HepG2 (cell line): Measurements from ENCODE around the gene OAF. TPM values are rescaled to one million over a fixed set of nuclear protein-coding genes. Genes with fewer than 3 reads are reported as not detected.

ENCODE experiments used
- BCL6 ChIP-seq: IDR thresholded peaks from 2 replicates; pipeline ENCODE4 v1.6.1; 2016; ENCODE audit warnings: missing genetic modification reagents, missing compliant biosample characterization
- ELF4 ChIP-seq: sonication (generic); formaldehyde crosslinking; IDR thresholded peaks from 2 replicates; pipeline ENCODE4 v1.5.0; 2020; ENCODE audit warnings: missing genetic modification reagents, mild to moderate bottlenecking, moderate library complexity, borderline replicate concordance
- FOXA3 ChIP-seq: IDR thresholded peaks from 2 replicates; pipeline ENCODE4 v1.6.1; 2016; ENCODE audit warnings: missing genetic modification reagents, missing compliant biosample characterization
- HCFC1 ChIP-seq: fragments of 150-350 bp; IDR thresholded peaks from 2 replicates; pipeline ENCODE4 v1.6.1; 2014; ENCODE audit warnings: low read depth, low read length
- ISL2 ChIP-seq: sonication (generic); formaldehyde crosslinking; IDR thresholded peaks from 2 replicates; pipeline ENCODE4 v1.5.0; 2020; ENCODE audit warnings: missing genetic modification reagents
- MAFG ChIP-seq: sonication (generic); formaldehyde crosslinking; IDR thresholded peaks from 2 replicates; pipeline ENCODE4 v1.5.1; 2020; ENCODE audit warnings: mild to moderate bottlenecking, missing genetic modification reagents
- MXI1 ChIP-seq: IDR thresholded peaks from 3 replicates; pipeline ENCODE4 v1.6.1; 2012; ENCODE audit warnings: low read depth, low read length, inconsistent platforms, borderline replicate concordance
- NCOA2 ChIP-seq: sonication (generic); formaldehyde crosslinking; IDR thresholded peaks from 2 replicates; pipeline ENCODE4 v1.8.0; 2022; ENCODE audit warnings: inconsistent platforms
- PHF5A ChIP-seq: IDR thresholded peaks from one replicate; pipeline ENCODE4 v1.6.1; 2018; ENCODE audit warnings: low read depth, missing genetic modification reagents; ENCODE audit not compliant: unreplicated experiment
- SALL2 ChIP-seq: sonication (generic); formaldehyde crosslinking; IDR thresholded peaks from 2 replicates; pipeline ENCODE4 v1.8.1; 2023; ENCODE audit warnings: mild to moderate bottlenecking, missing genetic modification reagents, inconsistent platforms
- SATB2 ChIP-seq: sonication (generic); formaldehyde crosslinking; IDR thresholded peaks from 2 replicates; pipeline ENCODE4 v1.5.0; 2020; ENCODE audit warnings: missing genetic modification reagents
- TFDP1 ChIP-seq: IDR thresholded peaks from 2 replicates; pipeline ENCODE4 v1.6.1; 2016; ENCODE audit warnings: missing compliant biosample characterization, missing genetic modification reagents, borderline replicate concordance
- THAP11 ChIP-seq: IDR thresholded peaks from 2 replicates; pipeline ENCODE4 v1.6.1; 2016; ENCODE audit warnings: missing biosample characterization, missing genetic modification reagents
- THAP8 ChIP-seq: sonication (generic); formaldehyde crosslinking; IDR thresholded peaks from 2 replicates; pipeline ENCODE4 v1.5.1; 2020; ENCODE audit warnings: missing genetic modification reagents, mild to moderate bottlenecking, borderline replicate concordance
- THRA ChIP-seq: sonication (generic); formaldehyde crosslinking; IDR thresholded peaks from 2 replicates; pipeline ENCODE4 v1.4.0; 2020; ENCODE audit warnings: missing genetic modification reagents, borderline replicate concordance
- YEATS4 ChIP-seq: sonication (generic); formaldehyde crosslinking; IDR thresholded peaks from 2 replicates; pipeline ENCODE4 v1.4.0; 2020; ENCODE audit warnings: missing genetic modification reagents, borderline replicate concordance
- ZBTB26 ChIP-seq: IDR thresholded peaks from 2 replicates; pipeline ENCODE4 v1.6.1; 2016; ENCODE audit warnings: missing compliant biosample characterization, missing genetic modification reagents, borderline replicate concordance
- ZBTB37 ChIP-seq: sonication (generic); formaldehyde crosslinking; IDR thresholded peaks from 2 replicates; pipeline ENCODE4 v1.4.0; 2020; ENCODE audit warnings: mild to moderate bottlenecking, missing genetic modification reagents
- ZEB1 ChIP-seq: IDR thresholded peaks from 2 replicates; pipeline ENCODE4 v1.6.1; 2012; ENCODE audit warnings: mild to moderate bottlenecking, low read depth, inconsistent platforms; ENCODE audit not compliant: insufficient replicate concordance
- ZNF207 ChIP-seq: fragments of 450-650 bp; IDR thresholded peaks from 2 replicates; pipeline ENCODE4 v1.6.1; 2016; ENCODE audit warnings: antibody characterized with exemption, borderline replicate concordance
- ZNF263 ChIP-seq: sonication (generic); formaldehyde crosslinking; IDR thresholded peaks from 2 replicates; pipeline ENCODE4 v1.4.0; 2020; ENCODE audit warnings: missing genetic modification reagents
- ZNF343 ChIP-seq: sonication (generic); formaldehyde crosslinking; IDR thresholded peaks from 2 replicates; pipeline ENCODE4 v1.4.0; 2020; ENCODE audit warnings: mild to moderate bottlenecking, missing genetic modification reagents
- ZNF704 ChIP-seq: sonication (generic); formaldehyde crosslinking; IDR thresholded peaks from 2 replicates; pipeline ENCODE4 v1.8.1; 2023; ENCODE audit warnings: mild to moderate bottlenecking, inconsistent platforms, moderate library complexity, missing genetic modification reagents, borderline replicate concordance
- polyA plus RNA-seq, 8 experiments: library from polyadenylated mRNA; depleted of rRNA in 3 of 8; stranded (reverse) in 7 of 8; unstranded in 1 of 8; fragments of >200 nt; fragmentation: Illumina TruSeq in 4 of 8; extraction: Trizol in 4 of 8; gene quantifications; 2 replicates each; pipeline versions ENCODE4 v1.2.1 to v1.2.3, GENCODE V29; 2011 to 2016; ENCODE audit warnings: low read depth in 4 of 8, missing spikeins in 1 of 8, mixed read lengths in 1 of 8; ENCODE audit not compliant: insufficient read depth in 1 of 8
- total RNA-seq, 5 experiments: library from RNA; depleted of rRNA; stranded (reverse); fragments of >200 nt; fragmentation: Illumina TruSeq; extraction: Trizol; gene quantifications; 2 replicates each; pipeline ENCODE4 v1.2.3, GENCODE V29; 2016; ENCODE audit warnings: low read depth in 1 of 5

The OAF gene
- total and polyA plus RNA-seq, 2 of the 13 experiments (the other 11 are each of a cell fraction or from before 2014, with no cell fraction given), result 63.7 to 94.6 TPM

- TF ChIP-seq TFDP1 (CRISPR knock-in tag) (no peak; the same call in 1 of the 2 replicates), BCL6 (CRISPR knock-in tag) (peak; percentile 92), ZBTB37 (CRISPR knock-in tag) (no peak), THAP8 (no peak), ZBTB26 (CRISPR knock-in tag) (no peak), THRA (CRISPR knock-in tag) (peak; percentile 61; the same call in 1 of the 2 replicates), ELF4 (CRISPR knock-in tag) (no peak), MAFG (CRISPR knock-in tag) (no peak), SALL2 (peak; percentile 45; the same call in 1 of the 2 replicates), HCFC1 (no peak), PHF5A (peak; percentile 43), SATB2 (no peak), ZEB1 (no peak), MXI1 (0 out of 3 replicates have a peak, but pooled peaks have one; percentile 23), ZNF263 (peak; percentile 81), ISL2 (CRISPR knock-in tag) (peak; percentile 51), NCOA2 (peak; percentile 78), ZNF207 (no peak), ZNF704 (CRISPR knock-in tag) (no peak), THAP11 (CRISPR knock-in tag) (peak; percentile 65), FOXA3 (peak; percentile 67), YEATS4 (CRISPR knock-in tag) (peak; percentile 57; the same call in 1 of the 2 replicates), ZNF343 (CRISPR knock-in tag) (0 out of 2 replicates have a peak, but pooled peaks have one; percentile 87)
Observed at GRCh38 chr11:120208001-120208441, 2.8 kb upstream of the OAF start (continued).
